ENCODE data around the gene TC2N.
"Not testable (repeated sequence)": the region's sequence is repeated elsewhere in the genome, so short reads cannot be mapped to it uniquely, and the experiment has no call there.

TC2N gene

GRCh38 chr14:91869556-91869955 lies 2.2 kb upstream of the TC2N start:
- DNase-seq (ENCODE audit: low read depth in 3 of 3) = no peak

GRCh38 chr14:91866511-91867295 lies 633 bp downstream of the TC2N start:
- DNase-seq (ENCODE audit: low read depth in 3 of 3) = no peak

- DNase-seq (ENCODE audit: low read depth in 3 of 3) = no peak
Measured at GRCh38 chr14:91866061-91866460, 1.3 kb downstream of the TC2N start.

GRCh38 chr14:91862417-91862816 lies 4.9 kb downstream of the TC2N start:
- DNase-seq (ENCODE audit: low read depth in 3 of 3) = no peak

GRCh38 chr14:91861091-91861490 lies 6.2 kb downstream of the TC2N start:
- DNase-seq (ENCODE audit: low read depth in 3 of 3) = no peak

- DNase-seq (ENCODE audit: low read depth in 3 of 3) = no peak
Measured at GRCh38 chr14:91860238-91860637, 7.1 kb downstream of the TC2N start.

- DNase-seq (ENCODE audit: low read depth in 3 of 3) = no peak
Measured at GRCh38 chr14:91858536-91859275, 8.6 kb downstream of the TC2N start.

- DNase-seq (ENCODE audit: low read depth in 3 of 3) = no peak
Measured at GRCh38 chr14:91857614-91858013, 9.7 kb downstream of the TC2N start.

GRCh38 chr14:91854327-91854934 lies 12.9 kb downstream of the TC2N start:
- no peak for DNase-seq (ENCODE audit: low read depth in 3 of 3)

GRCh38 chr14:91851563-91851962 lies 15.8 kb downstream of the TC2N start:
- DNase-seq (ENCODE audit: low read depth in 3 of 3) = no peak

- DNase-seq (ENCODE audit: low read depth in 3 of 3) = no peak
Measured at GRCh38 chr14:91848504-91849001, 18.8 kb downstream of the TC2N start.

GRCh38 chr14:91847693-91848092 lies 19.6 kb downstream of the TC2N start:
- no peak for DNase-seq (ENCODE audit: low read depth in 3 of 3)

- no peak for DNase-seq (ENCODE audit: low read depth in 3 of 3)
Measured at GRCh38 chr14:91845652-91846051, 21.7 kb downstream of the TC2N start.

GRCh38 chr14:91845056-91845455 lies 22.3 kb downstream of the TC2N start:
- not testable (repeated sequence) for DNase-seq (ENCODE audit: low read depth in 3 of 3)

- no peak for DNase-seq (ENCODE audit: low read depth in 3 of 3)
Measured at GRCh38 chr14:91844029-91844428, 23.3 kb downstream of the TC2N start.

GRCh38 chr14:91843437-91843836 lies 23.9 kb downstream of the TC2N start:
- DNase-seq (ENCODE audit: low read depth in 3 of 3) = no peak

GRCh38 chr14:91841065-91841464 lies 26.3 kb downstream of the TC2N start:
- DNase-seq (ENCODE audit: low read depth in 3 of 3) = no peak

- no peak for DNase-seq (ENCODE audit: low read depth in 3 of 3)
Measured at GRCh38 chr14:91839749-91840148, 27.6 kb downstream of the TC2N start.

GRCh38 chr14:91837076-91837475 lies 30.3 kb downstream of the TC2N start:
- DNase-seq (ENCODE audit: low read depth in 3 of 3) = no peak

- DNase-seq (ENCODE audit: low read depth in 3 of 3) = peak; percentile 75 to 87 (median 79)
Measured at GRCh38 chr14:91835920-91836843, 31.2 kb downstream of the TC2N start.

GRCh38 chr14:91835197-91835919 lies 32.0 kb downstream of the TC2N start:
- DNase-seq (ENCODE audit: low read depth in 3 of 3) = no peak

Measured in stimulated activated CD4-positive, alpha-beta T cell treated with anti-CD3 and anti-CD28 coated beads, TNF-alpha, amount 100 ng/mL, for 48 hours (primary cell).